Activated CD4-positive, alpha-beta memory T cell treated with anti-CD3 and anti-CD28 coated beads, Interleukin-2, amount 10 ng/mL, durations not matched to agents 7 days and 5 days (primary cell): Measurements from ENCODE around the gene OR1I1. TPM values are rescaled to one million over a fixed set of nuclear protein-coding genes. Genes with fewer than 3 reads are reported as not detected.
"Not testable (repeated sequence)": the region's sequence is repeated elsewhere in the genome, so short reads cannot be mapped to it uniquely, and the experiment has no call there.

Experiments
- CTCF ChIA-PET: fragments of 350-600 bp; sonication (Branson Sonifier 250); formaldehyde crosslinking; loops from one replicate; lab custom pipeline; 2021; ENCODE audit warnings: antibody characterized with exemption, inconsistent platforms; lab: Charles Lee
- POLR2A ChIA-PET: fragments of 350-600 bp; sonication (Branson Sonifier 250); formaldehyde crosslinking; loops from one replicate; lab custom pipeline; 2021; ENCODE audit warnings: antibody characterized with exemption; lab: Charles Lee
- DNase-seq: peaks from one replicate; pipeline ENCODE4 v3.0.0-alpha.2; 2020
- H3K27ac Mint-ChIP-seq: one replicate; pipeline ENCODE4 v1.8.0; 2021; ENCODE audit warnings: mild to moderate bottlenecking, mixed read lengths
- H3K27me3 Mint-ChIP-seq: one replicate; pipeline ENCODE4 v1.8.0; 2021; ENCODE audit warnings: mixed read lengths
- H3K36me3 Mint-ChIP-seq: one replicate; pipeline ENCODE4 v1.8.0; 2021; ENCODE audit warnings: low read depth, mixed read lengths
- H3K4me1 Mint-ChIP-seq: one replicate; pipeline ENCODE4 v1.8.0; 2021; ENCODE audit warnings: mixed read lengths
- H3K4me3 Mint-ChIP-seq: one replicate; pipeline ENCODE4 v1.8.0; 2021; ENCODE audit warnings: mild to moderate bottlenecking, mixed read lengths
- H3K9me3 Mint-ChIP-seq: one replicate; pipeline ENCODE4 v1.8.0; 2021; ENCODE audit warnings: mixed read lengths
- total RNA-seq, 2 experiments: library from RNA; stranded (reverse); gene quantifications; one replicate each; pipeline ENCODE4 v1.2.3, GENCODE V29; 2021

The OR1I1 gene, protein sequence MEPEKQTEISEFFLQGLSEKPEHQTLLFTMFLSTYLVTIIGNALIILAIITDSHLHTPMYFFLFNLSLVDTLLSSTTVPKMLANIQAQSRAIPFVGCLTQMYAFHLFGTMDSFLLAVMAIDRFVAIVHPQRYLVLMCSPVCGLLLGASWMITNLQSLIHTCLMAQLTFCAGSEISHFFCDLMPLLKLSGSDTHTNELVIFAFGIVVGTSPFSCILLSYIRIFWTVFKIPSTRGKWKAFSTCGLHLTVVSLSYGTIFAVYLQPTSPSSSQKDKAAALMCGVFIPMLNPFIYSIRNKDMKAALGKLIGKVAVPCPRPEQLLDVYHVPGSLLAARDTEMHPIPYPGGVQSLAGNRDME
- total RNA-seq: not detected

DNA sequence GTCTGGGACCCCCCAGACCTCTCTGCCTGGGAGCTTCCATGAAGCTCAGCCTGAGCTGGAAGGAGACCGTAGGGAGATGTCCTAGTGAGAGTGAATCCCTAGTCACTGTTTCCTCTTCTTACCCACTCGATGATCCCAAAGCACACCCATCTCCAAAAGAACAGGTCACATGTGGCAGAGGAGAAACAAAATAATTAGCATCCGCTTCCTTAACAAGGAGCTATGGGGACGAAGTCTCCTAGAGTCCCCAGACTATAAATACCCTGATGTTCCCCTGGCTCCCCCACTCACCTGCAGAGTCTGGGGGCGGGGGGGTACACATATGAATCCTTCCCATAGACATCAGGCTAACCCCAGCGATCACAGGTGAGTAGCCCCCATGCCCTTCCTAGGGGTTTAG is at the start of gene OR1I1:
OR1I1 (plus strand) TSS at position 301 of the 400 bp plus-strand sequence. CDS start 4,855 bp downstream, outside the sequence.
- no peak within 1 kb of the TSS for H3K4me3 Mint-ChIP-seq
- H3K27me3 Mint-ChIP-seq: no peaks in the 10 kb centered on the region
- H3K36me3 Mint-ChIP-seq: no peaks in the 10 kb centered on the region
- POLR2A ChIA-PET: no interaction called here
- CTCF ChIA-PET: interaction anchor here (1.4 kb wide), 1 partner anchor 10 kb away, joined by 8 read pairs; no protein-coding TSS in a partner anchor
- H3K9me3 Mint-ChIP-seq: no peaks in the 10 kb centered on the region
- DNase-seq: no peak
- no peak within 1 kb of the TSS for H3K27ac Mint-ChIP-seq
- H3K4me1 Mint-ChIP-seq: no peaks in the 10 kb centered on the region

DNA sequence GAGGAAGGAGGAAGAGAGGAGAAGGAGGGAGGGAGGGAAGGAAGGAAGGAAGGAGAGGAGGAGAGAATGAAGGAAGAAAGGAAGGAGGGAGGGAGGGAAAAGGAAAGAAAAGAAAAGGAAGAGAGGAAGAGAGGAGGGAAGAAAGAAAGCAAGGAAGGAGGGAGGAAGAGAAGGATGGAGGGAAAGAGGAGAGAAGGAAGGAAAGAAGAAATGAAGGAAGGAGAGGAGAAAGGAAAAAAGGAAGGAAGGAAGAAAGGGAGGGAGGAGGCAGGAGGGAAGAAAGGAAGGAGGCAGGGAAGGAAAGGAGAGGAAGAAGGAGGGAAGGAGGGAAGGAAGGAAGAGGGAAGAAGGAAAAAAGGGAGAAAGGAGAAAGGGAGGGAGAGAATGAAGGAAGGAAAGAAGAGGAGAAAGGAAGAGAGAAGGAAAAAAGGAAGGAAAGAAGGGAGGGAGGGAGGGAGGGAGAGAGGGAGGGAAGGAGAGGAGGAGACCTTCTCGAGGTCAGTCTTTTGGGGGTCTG is 46.2 kb upstream of the OR1I1 start:
- no peak overlapping the region for H3K27ac Mint-ChIP-seq
- POLR2A ChIA-PET: no interaction called here
- no peaks in the 10 kb centered on the region for H3K27me3 Mint-ChIP-seq
- no peaks in the 10 kb centered on the region for H3K36me3 Mint-ChIP-seq
- no peak for DNase-seq
- CTCF ChIA-PET: no interaction called here
- H3K9me3 Mint-ChIP-seq: no peaks in the 10 kb centered on the region
- no peaks in the 10 kb centered on the region for H3K4me1 Mint-ChIP-seq
- no peak overlapping the region for H3K4me3 Mint-ChIP-seq

DNA sequence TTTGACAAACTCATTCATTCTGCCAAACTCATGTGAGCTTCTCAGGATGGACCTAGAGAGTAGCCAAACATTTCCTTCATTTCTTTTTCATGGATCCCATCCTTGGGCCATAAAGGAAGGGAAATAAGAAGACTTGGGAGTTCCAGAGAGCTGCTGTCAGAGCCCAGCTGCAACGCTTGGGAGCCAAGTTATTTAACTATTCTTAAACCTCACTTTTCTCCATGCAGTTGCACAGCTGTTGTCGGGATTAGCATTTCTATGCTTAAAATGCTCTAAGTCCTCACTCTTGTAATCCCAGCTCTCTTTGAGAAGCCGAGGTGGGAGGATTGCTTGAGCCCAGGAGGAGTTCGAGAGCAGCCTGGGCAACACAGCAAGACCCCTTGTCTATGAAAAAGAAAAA is 44.4 kb upstream of the OR1I1 start:
- POLR2A ChIA-PET: no interaction called here
- no peak for DNase-seq
- Mint-ChIP-seq H3K27me3 (no peaks in the 10 kb centered on the region), H3K4me1 (no peaks in the 10 kb centered on the region), H3K27ac (no peak overlapping the region), H3K9me3 (no peaks in the 10 kb centered on the region), H3K4me3 (no peak overlapping the region), H3K36me3 (no peaks in the 10 kb centered on the region)
- CTCF ChIA-PET: no interaction called here

DNA sequence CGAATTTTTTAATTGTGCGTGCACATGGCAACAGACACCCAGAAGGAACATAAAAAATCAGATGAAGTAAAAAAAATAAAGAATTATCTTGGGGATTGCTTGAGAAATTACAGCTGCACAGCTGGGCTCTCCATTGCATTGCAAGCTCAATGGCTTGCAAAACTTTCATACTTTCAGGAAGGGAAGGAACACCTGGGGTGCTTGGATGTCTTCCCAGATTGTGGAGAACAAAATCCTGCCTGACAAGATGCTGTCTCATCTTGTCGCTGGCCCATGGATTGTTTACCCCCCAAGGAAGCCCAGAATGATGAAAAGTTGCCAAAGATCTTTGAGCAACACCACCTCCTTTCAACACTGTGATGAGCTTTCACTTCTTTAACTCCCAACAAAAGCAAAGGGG is 43.7 kb upstream of the OR1I1 start:
- ChIA-PET CTCF (no interaction called here), POLR2A (no interaction called here)
- DNase-seq: no peak
- Mint-ChIP-seq H3K27me3 (no peaks in the 10 kb centered on the region), H3K36me3 (no peaks in the 10 kb centered on the region), H3K9me3 (no peaks in the 10 kb centered on the region), H3K4me3 (no peak overlapping the region), H3K27ac (no peak overlapping the region), H3K4me1 (no peaks in the 10 kb centered on the region)

DNA sequence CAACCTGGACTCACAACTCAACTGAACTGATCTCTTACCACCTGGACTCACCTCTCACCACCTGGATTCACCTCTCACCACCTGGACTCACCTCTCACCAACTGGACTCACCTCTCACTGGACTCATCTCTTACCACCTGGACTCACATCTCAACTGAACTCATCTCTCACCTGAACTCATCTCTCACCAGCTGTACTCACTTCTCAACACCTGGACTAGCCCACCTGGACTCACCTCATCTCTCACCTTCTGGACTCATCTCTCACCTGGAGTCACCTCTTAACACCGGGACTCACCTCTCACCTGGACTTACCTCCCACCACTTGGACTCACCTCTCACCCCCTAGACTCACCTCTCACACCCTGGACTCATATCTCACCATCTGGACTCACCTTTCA is 40.0 kb upstream of the OR1I1 start:
- POLR2A ChIA-PET: no interaction called here
- Mint-ChIP-seq H3K4me1 (no peaks in the 10 kb centered on the region), H3K9me3 (no peaks in the 10 kb centered on the region), H3K36me3 (no peaks in the 10 kb centered on the region), H3K27me3 (no peaks in the 10 kb centered on the region), H3K4me3 (no peak overlapping the region), H3K27ac (no peak overlapping the region)
- no peak for DNase-seq
- CTCF ChIA-PET: no interaction called here

DNA sequence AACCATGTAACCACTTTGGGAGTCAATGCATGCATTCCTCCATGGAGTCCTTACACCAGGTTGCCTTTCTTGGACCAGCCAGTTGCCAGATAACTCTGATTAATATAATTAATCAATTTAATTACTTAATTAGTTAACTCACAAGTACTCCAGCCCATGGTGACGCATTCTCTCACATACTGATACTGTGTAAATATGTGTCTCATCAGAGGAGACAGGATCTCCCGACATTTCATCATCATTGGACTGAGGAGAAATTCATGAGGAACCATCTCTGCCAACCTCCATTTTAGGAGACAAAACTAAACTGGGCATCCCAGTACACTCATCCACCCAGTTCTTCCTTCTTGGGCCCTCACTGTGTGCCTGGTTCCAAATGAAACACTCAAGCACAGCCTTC is 39.2 kb upstream of the OR1I1 start:
- H3K27me3 Mint-ChIP-seq: no peaks in the 10 kb centered on the region
- no peak overlapping the region for H3K4me3 Mint-ChIP-seq
- ChIA-PET CTCF (no interaction called here), POLR2A (no interaction called here)
- no peak for DNase-seq
- H3K9me3 Mint-ChIP-seq: no peaks in the 10 kb centered on the region
- H3K4me1 Mint-ChIP-seq: no peaks in the 10 kb centered on the region
- H3K36me3 Mint-ChIP-seq: no peaks in the 10 kb centered on the region
- H3K27ac Mint-ChIP-seq: no peak overlapping the region

DNA sequence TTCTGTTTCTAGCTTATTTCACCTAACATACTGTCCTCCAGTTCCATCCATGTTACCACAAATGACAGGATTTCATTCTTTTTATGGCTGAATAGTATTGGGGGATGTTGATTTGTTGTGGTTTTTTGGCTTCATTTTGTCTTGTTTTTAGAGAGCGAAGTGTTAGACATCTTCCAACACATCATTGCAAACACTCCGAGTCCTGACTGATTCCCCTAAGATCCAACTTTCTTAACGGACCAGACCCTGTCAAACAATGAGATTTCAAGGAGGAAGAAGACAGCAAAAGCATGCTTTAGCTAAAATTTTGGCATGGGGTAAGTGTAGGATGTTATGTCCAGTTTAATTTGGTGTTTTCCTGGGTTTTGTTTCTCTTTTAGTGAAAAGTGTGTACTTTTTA is 36.5 kb upstream of the OR1I1 start:
- H3K27ac Mint-ChIP-seq: no peak overlapping the region
- H3K36me3 Mint-ChIP-seq: no peaks in the 10 kb centered on the region
- H3K4me1 Mint-ChIP-seq: no peaks in the 10 kb centered on the region
- H3K9me3 Mint-ChIP-seq: no peaks in the 10 kb centered on the region
- H3K27me3 Mint-ChIP-seq: peaks cover 1% of the 10 kb centered on the region
- no peak overlapping the region for H3K4me3 Mint-ChIP-seq
- CTCF ChIA-PET: no interaction called here
- POLR2A ChIA-PET: no interaction called here
- no peak for DNase-seq

DNA sequence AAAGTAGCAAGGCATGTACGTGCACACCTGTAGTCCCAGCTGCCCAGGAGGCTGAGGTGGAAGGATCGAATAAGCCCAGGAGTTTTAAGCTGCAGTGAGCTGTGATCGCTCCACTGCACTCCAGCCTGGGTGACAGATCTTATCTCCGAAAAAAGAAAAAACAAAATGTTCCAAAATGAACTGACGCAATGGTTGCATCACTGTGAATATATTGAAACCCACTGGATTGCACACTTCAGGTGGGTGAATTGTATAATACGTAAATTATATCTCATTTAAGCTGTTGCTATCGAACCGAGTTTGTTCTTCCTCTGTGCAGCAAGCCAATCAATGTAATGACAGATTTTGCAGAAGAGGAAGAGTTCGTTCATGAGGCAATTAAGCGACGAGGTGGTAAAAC is 34.3 kb upstream of the OR1I1 start:
- CTCF ChIA-PET: interaction anchor here (0.9 kb wide), 1 partner anchor 16 kb away, joined by 3 read pairs; no protein-coding TSS in a partner anchor
- H3K36me3 Mint-ChIP-seq: no peaks in the 10 kb centered on the region
- H3K4me3 Mint-ChIP-seq: no peak overlapping the region

DNA sequence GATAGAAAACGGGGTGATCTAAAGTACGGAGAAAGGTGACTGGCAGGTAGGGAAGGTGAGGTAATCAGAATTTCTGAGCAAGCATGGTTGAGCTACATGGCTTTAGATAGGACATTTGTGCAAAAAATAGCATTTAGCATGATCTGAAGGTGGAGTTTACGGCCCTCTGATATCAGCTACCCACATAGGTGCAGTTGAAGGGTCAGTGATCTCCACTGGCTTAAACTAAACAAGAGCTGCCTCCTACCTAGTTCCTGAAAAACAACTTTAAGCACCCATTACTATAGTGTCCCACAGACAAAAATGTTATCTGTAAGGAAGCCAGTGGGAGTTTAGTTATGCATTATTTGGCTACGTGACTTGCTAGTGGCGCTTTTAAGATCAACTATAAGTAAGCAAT is 33.9 kb upstream of the OR1I1 start:
- no peak overlapping the region for H3K4me3 Mint-ChIP-seq
- no peaks in the 10 kb centered on the region for H3K9me3 Mint-ChIP-seq
- H3K27ac Mint-ChIP-seq: no peak overlapping the region
- ChIA-PET POLR2A (no interaction called here), CTCF (interaction anchor here (0.9 kb wide), 1 partner anchor 15 kb away, joined by 3 read pairs; no protein-coding TSS in a partner anchor)
- no peaks in the 10 kb centered on the region for H3K36me3 Mint-ChIP-seq
- DNase-seq: no peak
- H3K27me3 Mint-ChIP-seq: peaks cover 6% of the 10 kb centered on the region
- H3K4me1 Mint-ChIP-seq: no peaks in the 10 kb centered on the region

More for the DNA sequence above, 34.3 kb upstream of the OR1I1 start:
- no peak for DNase-seq
- H3K27me3 Mint-ChIP-seq: peaks cover 6% of the 10 kb centered on the region
- POLR2A ChIA-PET: no interaction called here
- no peaks in the 10 kb centered on the region for H3K9me3 Mint-ChIP-seq
- H3K27ac Mint-ChIP-seq: no peak overlapping the region
- H3K4me1 Mint-ChIP-seq: no peaks in the 10 kb centered on the region

DNA sequence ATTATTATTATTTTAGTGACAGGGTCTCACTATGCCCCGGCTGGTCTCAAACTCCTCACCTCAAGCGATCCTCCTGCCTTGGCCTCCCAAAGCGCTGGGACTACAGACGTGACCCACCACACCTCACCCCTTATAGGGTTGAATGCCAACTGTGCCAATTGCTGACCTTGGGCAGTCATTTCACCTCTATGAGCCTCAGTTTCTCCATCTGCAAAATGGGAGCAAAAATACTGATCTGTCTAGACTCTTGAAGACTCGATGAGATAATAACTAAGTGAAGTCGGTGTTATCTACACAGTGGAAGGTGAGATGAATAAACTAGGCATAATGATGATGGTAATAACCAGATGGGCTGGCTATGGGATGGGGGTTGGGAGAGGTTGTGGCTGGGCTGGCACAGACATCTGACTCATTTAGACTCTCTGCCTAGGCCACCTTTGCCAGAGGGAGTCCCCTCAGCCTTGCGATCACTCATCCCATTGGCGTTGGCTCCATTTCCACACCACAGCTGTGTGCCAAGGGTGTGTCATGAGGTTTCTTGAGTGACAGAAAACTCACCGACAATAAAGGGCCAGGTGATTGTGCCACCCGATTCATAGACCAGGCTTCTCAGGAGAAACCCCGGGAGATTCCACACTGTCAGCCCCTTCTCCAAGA is 33.0 kb upstream of the OR1I1 start, which contains the start of gene CASP14:
CASP14 (plus strand) TSS at position 596 of the 657 bp plus-strand sequence. CDS start 2,772 bp downstream, outside the sequence.
- Mint-ChIP-seq H3K27ac (no peak within 1 kb of the TSS), H3K4me1 (no peaks in the 10 kb centered on the region), H3K27me3 (peaks cover 6% of the 10 kb centered on the region), H3K9me3 (no peaks in the 10 kb centered on the region), H3K36me3 (no peaks in the 10 kb centered on the region), H3K4me3 (no peak within 1 kb of the TSS)
- ChIA-PET CTCF (no interaction called here), POLR2A (no interaction called here)
- DNase-seq: no peak

DNA sequence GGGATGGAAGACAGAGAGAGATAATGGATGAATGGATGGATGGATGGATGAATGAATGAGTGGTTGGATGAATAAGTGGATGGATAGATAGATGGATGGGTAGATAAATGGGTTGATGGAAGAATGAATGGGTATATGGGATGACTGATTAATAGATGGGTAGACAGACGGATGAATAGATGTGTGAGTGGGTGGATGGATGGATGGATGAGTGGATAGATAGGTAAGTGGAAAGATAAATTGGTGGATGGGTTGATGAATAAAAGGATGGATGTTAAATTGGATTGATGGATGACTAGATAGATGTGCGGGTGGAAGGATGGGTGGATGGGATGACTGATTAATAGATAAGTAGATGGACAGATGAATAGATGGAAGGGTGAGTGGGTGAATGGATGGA is 31.4 kb upstream of the OR1I1 start:
- Mint-ChIP-seq H3K27me3 (peaks cover 6% of the 10 kb centered on the region), H3K36me3 (no peaks in the 10 kb centered on the region), H3K4me1 (no peaks in the 10 kb centered on the region), H3K27ac (no peak overlapping the region), H3K4me3 (no peak overlapping the region), H3K9me3 (no peaks in the 10 kb centered on the region)
- CTCF ChIA-PET: no interaction called here
- DNase-seq: no peak
- POLR2A ChIA-PET: no interaction called here

DNA sequence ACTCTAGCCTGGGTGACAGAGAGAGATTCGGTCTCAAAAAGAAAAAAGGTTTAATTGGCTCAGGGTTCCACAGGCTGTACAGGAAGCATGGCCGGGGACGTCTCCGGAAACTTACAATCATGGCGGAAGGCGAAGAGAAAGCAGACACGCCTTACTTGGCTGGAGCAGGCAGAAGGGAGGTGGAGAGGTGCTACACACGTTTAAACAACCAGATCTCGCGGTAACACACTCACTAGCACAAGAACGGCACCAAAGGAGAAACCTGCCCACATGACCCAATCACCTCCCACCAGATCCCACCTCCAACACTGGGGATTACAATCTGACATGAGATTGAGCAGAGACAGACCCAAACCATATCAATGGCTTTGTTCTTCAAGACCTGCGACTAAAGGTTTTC is 20.0 kb upstream of the OR1I1 start:
- H3K27me3 Mint-ChIP-seq: peaks cover 11% of the 10 kb centered on the region
- H3K9me3 Mint-ChIP-seq: no peaks in the 10 kb centered on the region
- no peak for DNase-seq
- ChIA-PET POLR2A (no interaction called here), CTCF (no interaction called here)
- H3K4me3 Mint-ChIP-seq: no peak overlapping the region
- no peaks in the 10 kb centered on the region for H3K36me3 Mint-ChIP-seq
- no peaks in the 10 kb centered on the region for H3K4me1 Mint-ChIP-seq
- H3K27ac Mint-ChIP-seq: no peak overlapping the region

DNA sequence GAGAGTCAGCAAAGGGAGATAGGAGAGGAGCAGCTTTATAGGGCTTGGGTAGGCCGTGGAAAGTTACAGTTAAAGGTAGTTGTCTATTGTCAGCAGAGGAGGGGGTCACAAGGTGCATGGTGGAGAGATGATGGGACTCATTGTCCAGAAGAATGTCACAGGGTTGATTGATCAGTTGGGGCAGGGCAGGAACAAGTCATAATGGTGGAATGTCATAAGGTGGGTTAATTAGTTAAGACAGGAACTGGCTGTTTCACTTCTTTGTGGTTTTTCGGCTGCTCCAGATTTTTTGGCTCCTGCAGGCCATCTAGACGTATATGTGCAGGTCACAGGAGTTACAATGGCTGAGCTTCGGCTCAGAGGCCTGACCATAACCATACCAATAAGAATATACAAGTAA is 11.6 kb upstream of the OR1I1 start:
- H3K9me3 Mint-ChIP-seq, H3K27ac Mint-ChIP-seq, POLR2A ChIA-PET, H3K4me3 Mint-ChIP-seq, H3K4me1 Mint-ChIP-seq, H3K36me3 Mint-ChIP-seq, CTCF ChIA-PET, DNase-seq: not testable (repeated sequence)
- peaks cover 11% of the 10 kb centered on the region for H3K27me3 Mint-ChIP-seq
